Bronchial epithelial cell (primary cell): ENCODE data around the gene MYO1D. TPM values are rescaled to one million over a fixed set of nuclear protein-coding genes. Genes with fewer than 3 reads are reported as not detected.
A peak's percentile ranks its signal among the peaks of the same experiment; 100 is the strongest.

Experiments
- DNase-seq: peaks from one replicate; pipeline ENCODE4 v3.0.0-alpha.2; 2010; ENCODE audit warnings: low read depth
- FAIRE-seq: peaks from 2 replicates; lab custom pipeline; 2011; peaks lifted over from hg19 to GRCh38; lab: Jason Lieb, UNC
- H3K27me3 ChIP-seq: 2 replicates; pipeline ENCODE4 v1.5.1; 2011; ENCODE audit warnings: low read length; ENCODE audit not compliant: control insufficient read depth, insufficient read depth
- H3K36me3 ChIP-seq: 2 replicates; pipeline ENCODE4 v1.5.1; 2011; ENCODE audit warnings: low read length; ENCODE audit not compliant: control insufficient read depth, insufficient read depth
- H3K4me3 ChIP-seq: 2 replicates; pipeline ENCODE4 v1.5.1; 2011; ENCODE audit warnings: mild to moderate bottlenecking, low read depth, low read length, control low read depth
- total RNA-seq: library from RNA; depleted of rRNA; stranded (reverse); fragments of >200 nt; gene quantifications from 2 replicates; pipeline ENCODE4 v1.2.1, GENCODE V29; 2014
- TF ChIP-seq, protein P1 (sequence below): IDR thresholded peaks from 2 replicates; pipeline ENCODE4 v1.5.1; 2011; ENCODE audit warnings: mild to moderate bottlenecking, moderate library complexity, low read length, control low read depth, inconsistent platforms; ENCODE audit not compliant: insufficient read depth, severe bottlenecking

The MYO1D gene
- total RNA-seq, 1 donor from 2014 or later: 35.8 TPM

DNA sequence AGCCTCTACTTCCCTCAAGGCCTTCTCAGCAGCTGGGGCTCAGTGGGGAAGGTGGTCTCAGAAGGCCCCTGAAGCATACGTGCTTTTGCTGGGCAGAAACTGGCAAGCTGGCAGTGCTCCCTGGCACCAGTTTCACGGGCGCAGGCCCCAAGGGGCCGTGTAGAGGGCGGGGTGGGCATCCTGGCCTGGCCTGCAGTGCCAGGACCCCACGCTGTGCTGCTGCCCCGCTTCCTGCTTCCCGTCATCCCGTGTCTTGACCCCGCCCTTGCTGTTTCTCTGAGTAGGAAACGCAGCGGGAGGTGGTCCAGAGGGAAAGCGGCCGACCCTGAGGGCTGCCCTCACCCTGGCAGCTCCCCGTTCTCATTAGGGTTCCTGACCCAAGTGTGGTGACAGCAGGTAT lies 383.4 kb downstream of the MYO1D start:
- no peak overlapping the region for H3K4me3 ChIP-seq
- DNase-seq: no peak
- no peaks in the 10 kb centered on the region for H3K27me3 ChIP-seq
- no peak for FAIRE-seq
- peaks cover 9% of the 10 kb centered on the region for H3K36me3 ChIP-seq
- TF ChIP-seq, protein P1, sequence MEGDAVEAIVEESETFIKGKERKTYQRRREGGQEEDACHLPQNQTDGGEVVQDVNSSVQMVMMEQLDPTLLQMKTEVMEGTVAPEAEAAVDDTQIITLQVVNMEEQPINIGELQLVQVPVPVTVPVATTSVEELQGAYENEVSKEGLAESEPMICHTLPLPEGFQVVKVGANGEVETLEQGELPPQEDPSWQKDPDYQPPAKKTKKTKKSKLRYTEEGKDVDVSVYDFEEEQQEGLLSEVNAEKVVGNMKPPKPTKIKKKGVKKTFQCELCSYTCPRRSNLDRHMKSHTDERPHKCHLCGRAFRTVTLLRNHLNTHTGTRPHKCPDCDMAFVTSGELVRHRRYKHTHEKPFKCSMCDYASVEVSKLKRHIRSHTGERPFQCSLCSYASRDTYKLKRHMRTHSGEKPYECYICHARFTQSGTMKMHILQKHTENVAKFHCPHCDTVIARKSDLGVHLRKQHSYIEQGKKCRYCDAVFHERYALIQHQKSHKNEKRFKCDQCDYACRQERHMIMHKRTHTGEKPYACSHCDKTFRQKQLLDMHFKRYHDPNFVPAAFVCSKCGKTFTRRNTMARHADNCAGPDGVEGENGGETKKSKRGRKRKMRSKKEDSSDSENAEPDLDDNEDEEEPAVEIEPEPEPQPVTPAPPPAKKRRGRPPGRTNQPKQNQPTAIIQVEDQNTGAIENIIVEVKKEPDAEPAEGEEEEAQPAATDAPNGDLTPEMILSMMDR: no peak

DNA sequence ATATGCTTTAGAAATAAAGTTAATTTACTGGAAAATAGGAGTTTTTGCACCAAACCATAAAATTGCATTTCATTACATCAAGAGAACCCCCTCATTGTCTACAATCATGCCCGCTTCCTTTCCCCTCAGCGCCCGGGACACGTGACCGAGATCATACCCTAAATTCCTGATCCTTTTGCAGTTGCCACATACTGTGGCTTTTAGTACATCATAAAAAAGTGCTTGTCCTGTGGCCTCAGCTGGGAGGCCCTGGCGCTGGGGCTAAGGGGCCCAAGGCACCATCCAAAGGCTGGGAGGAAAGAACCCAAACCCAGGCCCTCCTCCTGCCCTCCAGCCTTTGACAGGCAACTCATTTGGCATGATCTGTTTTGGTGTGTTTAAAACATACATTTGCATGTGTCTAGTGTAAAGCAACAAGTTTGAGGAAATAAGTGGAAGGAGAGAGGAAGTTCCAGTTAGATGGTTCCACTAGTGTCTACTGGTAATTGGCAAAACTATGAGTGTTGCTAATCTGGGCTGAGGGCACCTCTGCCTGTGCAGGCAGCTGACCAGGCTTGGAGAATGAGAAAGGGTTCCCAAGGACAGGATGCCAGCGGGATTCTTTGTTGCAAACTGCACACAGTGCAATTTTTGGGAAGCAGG lies 384.2 kb downstream of the MYO1D start:
- peaks cover 12% of the 10 kb centered on the region for H3K36me3 ChIP-seq
- no peak overlapping the region for H3K4me3 ChIP-seq
- no peaks in the 10 kb centered on the region for H3K27me3 ChIP-seq
- FAIRE-seq: no peak
- TF ChIP-seq, protein P1: no peak
- no peak for DNase-seq

DNA sequence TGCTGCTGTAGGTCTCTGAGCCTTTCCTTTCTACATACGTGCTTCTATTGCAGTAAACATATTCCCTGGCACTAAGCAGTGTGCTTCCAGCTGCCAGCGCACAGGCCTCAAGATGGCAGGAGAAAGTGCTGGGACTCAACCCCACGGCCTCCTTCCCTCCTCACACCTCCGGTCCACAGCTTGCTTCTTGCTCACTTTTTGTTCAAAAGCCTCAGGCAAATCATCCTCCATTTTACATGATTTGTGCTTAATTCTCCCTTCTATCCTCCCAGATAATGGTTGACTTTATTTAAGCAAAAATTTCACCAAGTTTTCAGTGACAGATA lies 384.7 kb downstream of the MYO1D start:
- no peak for DNase-seq
- no peaks in the 10 kb centered on the region for H3K27me3 ChIP-seq
- H3K36me3 ChIP-seq: peaks cover 12% of the 10 kb centered on the region
- FAIRE-seq: no peak
- H3K4me3 ChIP-seq: no peak overlapping the region
- TF ChIP-seq, protein P1: no peak

DNA sequence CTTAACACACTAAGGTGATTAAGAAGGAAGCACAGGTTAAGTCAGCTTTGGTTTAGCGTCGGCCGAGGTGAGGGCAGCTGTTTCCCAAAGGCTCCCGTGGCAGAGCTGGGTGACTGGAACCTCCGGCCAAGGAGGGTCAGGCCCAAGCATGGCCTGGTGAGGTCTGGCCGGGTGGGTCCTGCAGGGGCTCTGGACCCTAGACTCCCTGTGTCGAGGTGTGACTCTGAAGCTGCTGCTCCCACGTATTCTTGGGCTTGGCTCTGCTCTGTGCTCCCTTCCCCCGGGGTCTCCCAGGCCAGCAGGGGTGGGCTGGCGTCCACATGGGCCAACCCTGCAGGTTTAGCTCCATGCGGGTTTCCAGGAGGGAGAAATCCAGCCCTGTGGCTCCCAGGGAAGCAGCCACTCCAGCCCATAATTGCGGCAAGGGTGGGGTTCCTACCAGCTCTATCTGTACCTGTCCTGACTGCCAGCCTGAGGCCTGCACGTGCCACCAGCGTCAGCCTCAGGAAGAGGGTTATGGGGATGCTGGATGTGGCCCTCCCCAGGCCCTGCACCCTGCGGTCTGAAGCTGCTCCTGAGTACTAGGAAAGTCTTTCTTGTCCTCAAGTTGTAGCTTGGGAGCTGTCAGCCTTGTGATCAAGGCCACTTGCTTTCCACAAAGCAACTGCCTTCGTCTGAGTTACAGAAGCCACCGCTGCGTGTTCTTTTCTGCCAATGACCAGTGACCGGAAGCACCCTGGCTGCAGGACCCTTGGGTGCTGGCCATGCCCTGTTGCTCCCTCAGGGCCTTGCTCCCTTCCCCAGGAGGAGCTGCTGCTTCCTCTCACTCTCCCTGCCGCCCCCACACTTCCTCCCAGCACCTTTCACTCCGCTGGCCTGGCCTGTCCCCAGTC lies 385.3 kb downstream of the MYO1D start:
- TF ChIP-seq, protein P1: no peak
- Histone ChIP-seq H3K36me3 (peaks cover 12% of the 10 kb centered on the region), H3K27me3 (no peaks in the 10 kb centered on the region), H3K4me3 (no peak overlapping the region)
- FAIRE-seq (no peak), DNase-seq (peak; percentile 12)

DNA sequence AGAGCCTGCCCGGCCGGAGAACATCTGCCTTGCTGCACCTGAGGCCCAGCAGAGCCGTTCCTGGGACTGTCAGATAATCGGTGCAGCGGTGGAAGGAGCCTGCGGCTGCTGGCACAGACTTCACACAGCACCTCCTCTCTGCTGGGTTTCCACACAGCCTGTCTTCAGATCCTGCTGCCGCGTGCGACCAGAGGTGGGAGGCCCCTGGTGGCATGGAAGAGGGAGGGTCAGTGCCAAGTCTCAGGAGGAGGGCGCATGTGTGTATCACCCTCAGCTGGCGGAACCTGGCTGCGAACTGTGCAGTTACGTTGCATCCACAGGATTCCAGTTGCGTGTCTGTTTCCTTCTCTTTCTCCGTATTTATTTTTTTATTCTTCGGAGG lies 386.8 kb downstream of the MYO1D start:
- Histone ChIP-seq H3K36me3 (peaks cover 12% of the 10 kb centered on the region), H3K27me3 (no peaks in the 10 kb centered on the region), H3K4me3 (no peak overlapping the region)
- TF ChIP-seq, protein P1: no peak
- FAIRE-seq (no peak), DNase-seq (no peak)
